ENCODE measurements around the gene SS18L1.
"Not testable (repeated sequence)": the region's sequence is repeated elsewhere in the genome, so short reads cannot be mapped to it uniquely, and the experiment has no call there.

SS18L1 gene

GRCh38 chr20:62143081-62143956 is at the start of gene SS18L1, which contains the start of gene PSMA7:
Gene SS18L1, plus strand, starts transcription at chr20:62143769. Its CDS starts 52 bp downstream, at chr20:62143821.
Gene PSMA7, minus strand, starts transcription at chr20:62143394. Its CDS starts 91 bp downstream, at chr20:62143303.
- no peak for DNase-seq

GRCh38 chr20:62096421-62097380 is 46.9 kb upstream of the SS18L1 start:
- no peak for DNase-seq

- DNase-seq = no peak
These were observed 45.6 kb upstream of the SS18L1 start for GRCh38 chr20:62097881-62098407.

GRCh38 chr20:62101078-62101477 is 42.5 kb upstream of the SS18L1 start:
- no peak for DNase-seq

GRCh38 chr20:62103508-62104233 is 39.9 kb upstream of the SS18L1 start:
- no peak for DNase-seq

GRCh38 chr20:62104234-62104789 is 39.3 kb upstream of the SS18L1 start:
- DNase-seq = no peak

- no peak for DNase-seq
These were observed 38.7 kb upstream of the SS18L1 start for GRCh38 chr20:62104791-62105345.

- no peak for DNase-seq
These were observed 38.0 kb upstream of the SS18L1 start for GRCh38 chr20:62105592-62105991.

GRCh38 chr20:62111148-62111547 is 32.4 kb upstream of the SS18L1 start:
- DNase-seq = no peak

GRCh38 chr20:62112368-62112767 is 31.2 kb upstream of the SS18L1 start:
- DNase-seq = no peak

GRCh38 chr20:62114894-62115293 is 28.7 kb upstream of the SS18L1 start:
- no peak for DNase-seq

GRCh38 chr20:62115800-62116407 is 27.7 kb upstream of the SS18L1 start:
- DNase-seq = not testable (repeated sequence)

- no peak for DNase-seq
These were observed 26.8 kb upstream of the SS18L1 start for GRCh38 chr20:62116558-62117361.

GRCh38 chr20:62117362-62117646 is 26.3 kb upstream of the SS18L1 start:
- no peak for DNase-seq

- no peak for DNase-seq
These were observed 25.9 kb upstream of the SS18L1 start for GRCh38 chr20:62117658-62118057.

GRCh38 chr20:62118113-62119043 is 25.2 kb upstream of the SS18L1 start:
- no peak for DNase-seq

GRCh38 chr20:62119115-62119514 is 24.5 kb upstream of the SS18L1 start:
- no peak for DNase-seq

- DNase-seq = no peak
These were observed 23.8 kb upstream of the SS18L1 start for GRCh38 chr20:62119591-62120364.

- no peak for DNase-seq
These were observed 23.2 kb upstream of the SS18L1 start for GRCh38 chr20:62120365-62120762.

Data from cortex of kidney (tissue), 1 donor.